Measurements from ENCODE around the gene DEDD2.

GRCh38 chr19:42170715-42171114 is 46.8 kb downstream of the DEDD2 start:
- TF ChIP-seq POLR2A (IDR thresholded peaks at IDR 0.05) = no peak
- TF ChIP-seq, protein P1, sequence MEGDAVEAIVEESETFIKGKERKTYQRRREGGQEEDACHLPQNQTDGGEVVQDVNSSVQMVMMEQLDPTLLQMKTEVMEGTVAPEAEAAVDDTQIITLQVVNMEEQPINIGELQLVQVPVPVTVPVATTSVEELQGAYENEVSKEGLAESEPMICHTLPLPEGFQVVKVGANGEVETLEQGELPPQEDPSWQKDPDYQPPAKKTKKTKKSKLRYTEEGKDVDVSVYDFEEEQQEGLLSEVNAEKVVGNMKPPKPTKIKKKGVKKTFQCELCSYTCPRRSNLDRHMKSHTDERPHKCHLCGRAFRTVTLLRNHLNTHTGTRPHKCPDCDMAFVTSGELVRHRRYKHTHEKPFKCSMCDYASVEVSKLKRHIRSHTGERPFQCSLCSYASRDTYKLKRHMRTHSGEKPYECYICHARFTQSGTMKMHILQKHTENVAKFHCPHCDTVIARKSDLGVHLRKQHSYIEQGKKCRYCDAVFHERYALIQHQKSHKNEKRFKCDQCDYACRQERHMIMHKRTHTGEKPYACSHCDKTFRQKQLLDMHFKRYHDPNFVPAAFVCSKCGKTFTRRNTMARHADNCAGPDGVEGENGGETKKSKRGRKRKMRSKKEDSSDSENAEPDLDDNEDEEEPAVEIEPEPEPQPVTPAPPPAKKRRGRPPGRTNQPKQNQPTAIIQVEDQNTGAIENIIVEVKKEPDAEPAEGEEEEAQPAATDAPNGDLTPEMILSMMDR (IDR thresholded peaks at IDR 0.05) = no peak
